Skeletal muscle tissue (tissue), 4 donors: ENCODE results near the gene SBNO2. TPM values are rescaled to one million over a fixed set of nuclear protein-coding genes. Genes with fewer than 3 reads are reported as not detected.
A peak's percentile ranks its signal among the peaks of the same experiment; 100 is the strongest.

Experiments used
- H3K27ac ChIP-seq: one replicate; pipeline ENCODE4 v1.7.0; 2013; ENCODE audit warnings: mild to moderate bottlenecking, low read depth, low read length, inconsistent platforms
- H3K27me3 ChIP-seq, 3 donors: one replicate each; pipeline ENCODE4 v1.7.0; 2013; ENCODE audit warnings: low read length in 3 of 3; ENCODE audit not compliant: control insufficient read depth in 3 of 3, insufficient read depth in 3 of 3
- H3K36me3 ChIP-seq, 3 donors: one replicate each; pipeline ENCODE4 v1.7.0; 2013; ENCODE audit warnings: low read length in 3 of 3; ENCODE audit not compliant: control insufficient read depth in 3 of 3, insufficient read depth in 3 of 3
- H3K4me1 ChIP-seq, 3 donors: one replicate each; pipeline ENCODE4 v1.7.0; 2013; ENCODE audit warnings: low read length in 3 of 3, mild to moderate bottlenecking in 3 of 3; ENCODE audit not compliant: control insufficient read depth in 3 of 3, insufficient read depth in 3 of 3
- H3K4me3 ChIP-seq, 3 donors: one replicate each; pipeline ENCODE4 v1.7.0; 2013; ENCODE audit warnings: low read length in 3 of 3
- H3K9ac ChIP-seq, 3 donors: one replicate each; pipeline ENCODE4 v1.7.0; 2013; ENCODE audit warnings: low read length in 3 of 3, mild to moderate bottlenecking in 3 of 3, moderate library complexity in 2 of 3, low read depth in 1 of 3
- H3K9me3 ChIP-seq, 3 donors: one replicate each; pipeline ENCODE4 v1.7.0; 2013; ENCODE audit warnings: low read length in 3 of 3; ENCODE audit not compliant: control insufficient read depth in 3 of 3
- total RNA-seq: library from RNA; depleted of rRNA; stranded (reverse); fragments of >200 nt; gene quantifications from one replicate; pipeline ENCODE4 v1.2.3, GENCODE V29; 2014
- donor health status: Osteomylitis.

Gene SBNO2
- total RNA-seq, 1 donor from 2014 or later = 10.4 TPM

- Histone ChIP-seq H3K27ac (no peak overlapping the region), H3K36me3 (peaks cover 22 to 27% (median 26%) of the 10 kb centered on the region in 3 donors), H3K4me1 (peaks cover 19 to 33% (median 25%) of the 10 kb centered on the region in 3 donors), H3K4me3 (no peak overlapping the region), H3K9ac (no peak overlapping the region), H3K27me3 (no peaks in the 10 kb centered on the region), H3K9me3 (no peaks in the 10 kb centered on the region)
These were observed 82.4 kb downstream of the SBNO2 start for GRCh38 chr19:1091544-1092175.

GRCh38 chr19:1090731-1091543 lies 83.1 kb downstream of the SBNO2 start:
- H3K36me3 ChIP-seq = peaks cover 22 to 27% (median 26%) of the 10 kb centered on the region in 3 donors
- no peak overlapping the region for H3K4me3 ChIP-seq
- H3K4me1 ChIP-seq = peaks cover 19 to 33% (median 25%) of the 10 kb centered on the region in 3 donors
- H3K9me3 ChIP-seq = no peaks in the 10 kb centered on the region
- H3K9ac ChIP-seq = no peak overlapping the region
- peaks cover 0 to 2% (median 0%) of the 10 kb centered on the region in 3 donors for H3K27me3 ChIP-seq
- no peak overlapping the region for H3K27ac ChIP-seq

- H3K27ac ChIP-seq = no peak overlapping the region
- no peak overlapping the region for H3K9ac ChIP-seq
- peaks cover 0 to 9% (median 8%) of the 10 kb centered on the region in 3 donors for H3K27me3 ChIP-seq
- H3K9me3 ChIP-seq = no peaks in the 10 kb centered on the region
- peaks cover 14 to 27% (median 20%) of the 10 kb centered on the region in 3 donors for H3K4me1 ChIP-seq
- peaks cover 22 to 27% (median 26%) of the 10 kb centered on the region in 3 donors for H3K36me3 ChIP-seq
- H3K4me3 ChIP-seq = no peak overlapping the region
These were observed 84.2 kb downstream of the SBNO2 start for GRCh38 chr19:1089891-1090290.

GRCh38 chr19:1089126-1089771 lies 84.8 kb downstream of the SBNO2 start:
- no peak overlapping the region for H3K27ac ChIP-seq

GRCh38 chr19:1088416-1089010 lies 85.6 kb downstream of the SBNO2 start:
- Histone ChIP-seq H3K9ac (peak overlapping the region in 1 of 3 donors; percentile 16), H3K4me3 (no peak overlapping the region), H3K27me3 (peaks cover 0 to 20% (median 16%) of the 10 kb centered on the region in 3 donors), H3K36me3 (peaks cover 20 to 25% (median 24%) of the 10 kb centered on the region in 3 donors), H3K9me3 (no peaks in the 10 kb centered on the region), H3K27ac (peak overlapping the region; percentile 65), H3K4me1 (peaks cover 2 to 14% (median 8%) of the 10 kb centered on the region in 3 donors)

More at GRCh38 chr19:1089126-1089771, 84.8 kb downstream of the SBNO2 start:
- Histone ChIP-seq H3K4me1 (peaks cover 9 to 22% (median 16%) of the 10 kb centered on the region in 3 donors), H3K9me3 (no peaks in the 10 kb centered on the region), H3K27me3 (peaks cover 0 to 14% (median 12%) of the 10 kb centered on the region in 3 donors), H3K9ac (no peak overlapping the region), H3K4me3 (no peak overlapping the region), H3K36me3 (peaks cover 22 to 27% (median 26%) of the 10 kb centered on the region in 3 donors)

GRCh38 chr19:1087813-1088415 lies 86.2 kb downstream of the SBNO2 start:
- H3K4me1 ChIP-seq = peaks cover 1 to 14% (median 7%) of the 10 kb centered on the region in 3 donors
- no peak overlapping the region for H3K4me3 ChIP-seq
- no peaks in the 10 kb centered on the region for H3K9me3 ChIP-seq
- H3K27me3 ChIP-seq = peaks cover 0 to 26% (median 20%) of the 10 kb centered on the region in 3 donors
- H3K36me3 ChIP-seq = peaks cover 19 to 24% (median 23%) of the 10 kb centered on the region in 3 donors
- peak overlapping the region; percentile 65 for H3K27ac ChIP-seq
- H3K9ac ChIP-seq = peak overlapping the region in 1 of 3 donors; percentile 8

GRCh38 chr19:1086613-1087012 lies 87.5 kb downstream of the SBNO2 start:
- H3K36me3 ChIP-seq = peaks cover 13 to 19% (median 17%) of the 10 kb centered on the region in 3 donors
- peaks cover 0 to 35% (median 23%) of the 10 kb centered on the region in 3 donors for H3K27me3 ChIP-seq
- H3K4me3 ChIP-seq = no peak overlapping the region
- H3K9me3 ChIP-seq = no peaks in the 10 kb centered on the region
- no peak overlapping the region for H3K27ac ChIP-seq
- no peak overlapping the region for H3K9ac ChIP-seq
- H3K4me1 ChIP-seq = peaks cover 7 to 24% (median 7%) of the 10 kb centered on the region in 3 donors

- no peaks in the 10 kb centered on the region for H3K9me3 ChIP-seq
- peaks cover 7 to 26% (median 7%) of the 10 kb centered on the region in 3 donors for H3K4me1 ChIP-seq
- H3K27ac ChIP-seq = no peak overlapping the region
- peak overlapping the region in 1 of 3 donors; percentile 40 for H3K9ac ChIP-seq
- no peak overlapping the region for H3K4me3 ChIP-seq
- peaks cover 0 to 40% (median 23%) of the 10 kb centered on the region in 3 donors for H3K27me3 ChIP-seq
- peaks cover 8 to 15% (median 11%) of the 10 kb centered on the region in 3 donors for H3K36me3 ChIP-seq
These were observed 88.2 kb downstream of the SBNO2 start for GRCh38 chr19:1085676-1086442.
